ENCODE data around the gene IGSF21. TPM values are rescaled to one million over a fixed set of nuclear protein-coding genes. Genes with fewer than 3 reads are reported as not detected.

Gene IGSF21
- total RNA-seq, 2 experiments from 2014 or later, result not detected

DNA sequence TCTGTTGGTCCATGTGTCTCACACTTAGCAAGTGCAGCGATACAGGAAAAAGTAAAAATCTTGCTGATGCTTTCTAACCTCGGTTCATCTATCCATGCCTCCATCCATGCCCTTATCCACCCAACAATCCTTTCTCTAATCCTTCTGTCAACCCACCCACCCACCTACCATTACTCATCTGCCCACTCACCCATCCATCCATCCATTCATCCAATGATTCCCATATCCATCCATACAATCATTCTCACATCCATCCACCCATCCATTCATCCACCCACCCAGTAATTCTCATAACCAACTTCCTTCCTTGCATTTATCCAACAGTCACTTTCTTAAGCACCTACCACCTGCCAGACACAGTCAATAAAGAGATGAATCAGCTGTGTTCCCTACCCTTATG is 6.1 kb upstream of the IGSF21 start:
- no peak overlapping the region for H3K27ac Mint-ChIP-seq
- CTCF ChIA-PET, result no interaction called here
- ATAC-seq (ENCODE audit: poor library complexity) (no peak), DNase-seq (no peak)
- H3K9me3 Mint-ChIP-seq, result no peaks in the 10 kb centered on the region
- no peak overlapping the region for H3K4me3 ChIP-seq (ENCODE audit: low read length)
- H3K27me3 Mint-ChIP-seq, result peaks cover 76% of the 10 kb centered on the region
- peaks cover 9 to 37% of the 10 kb centered on the region in 2 experiments for H3K27me3 ChIP-seq (ENCODE audit: control insufficient read depth in 1 of 2, insufficient read depth in 2 of 2, low read length in 2 of 2)
- POLR2A ChIA-PET, result no interaction called here
- no peaks in the 10 kb centered on the region for H3K4me1 Mint-ChIP-seq (ENCODE audit: low read depth)
- no peaks in the 10 kb centered on the region for H3K9me3 ChIP-seq (ENCODE audit: control insufficient read depth in 1 of 2, insufficient read depth in 1 of 2, low read length in 2 of 2)
- no peak overlapping the region for H3K27ac ChIP-seq (ENCODE audit: low read depth in 1 of 2, low read length in 2 of 2)
- no peaks in the 10 kb centered on the region for H3K36me3 Mint-ChIP-seq (ENCODE audit: low read depth)
- TF ChIP-seq, protein P1, sequence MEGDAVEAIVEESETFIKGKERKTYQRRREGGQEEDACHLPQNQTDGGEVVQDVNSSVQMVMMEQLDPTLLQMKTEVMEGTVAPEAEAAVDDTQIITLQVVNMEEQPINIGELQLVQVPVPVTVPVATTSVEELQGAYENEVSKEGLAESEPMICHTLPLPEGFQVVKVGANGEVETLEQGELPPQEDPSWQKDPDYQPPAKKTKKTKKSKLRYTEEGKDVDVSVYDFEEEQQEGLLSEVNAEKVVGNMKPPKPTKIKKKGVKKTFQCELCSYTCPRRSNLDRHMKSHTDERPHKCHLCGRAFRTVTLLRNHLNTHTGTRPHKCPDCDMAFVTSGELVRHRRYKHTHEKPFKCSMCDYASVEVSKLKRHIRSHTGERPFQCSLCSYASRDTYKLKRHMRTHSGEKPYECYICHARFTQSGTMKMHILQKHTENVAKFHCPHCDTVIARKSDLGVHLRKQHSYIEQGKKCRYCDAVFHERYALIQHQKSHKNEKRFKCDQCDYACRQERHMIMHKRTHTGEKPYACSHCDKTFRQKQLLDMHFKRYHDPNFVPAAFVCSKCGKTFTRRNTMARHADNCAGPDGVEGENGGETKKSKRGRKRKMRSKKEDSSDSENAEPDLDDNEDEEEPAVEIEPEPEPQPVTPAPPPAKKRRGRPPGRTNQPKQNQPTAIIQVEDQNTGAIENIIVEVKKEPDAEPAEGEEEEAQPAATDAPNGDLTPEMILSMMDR (IDR thresholded peaks at IDR 0.05), result no peak
- intact Hi-C loops (cut with DNase I, micrococcal nuclease), result loop anchor here (2.0 to 5.0 kb wide), 4 partner anchors 114 to 609 kb away; no protein-coding TSS in a partner anchor
- H3K36me3 ChIP-seq (ENCODE audit: insufficient read depth, low read length), result no peaks in the 10 kb centered on the region
- no peaks in the 10 kb centered on the region for H3K4me1 ChIP-seq (ENCODE audit: insufficient read depth, low read length)
- no peak overlapping the region for H3K4me3 Mint-ChIP-seq

DNA sequence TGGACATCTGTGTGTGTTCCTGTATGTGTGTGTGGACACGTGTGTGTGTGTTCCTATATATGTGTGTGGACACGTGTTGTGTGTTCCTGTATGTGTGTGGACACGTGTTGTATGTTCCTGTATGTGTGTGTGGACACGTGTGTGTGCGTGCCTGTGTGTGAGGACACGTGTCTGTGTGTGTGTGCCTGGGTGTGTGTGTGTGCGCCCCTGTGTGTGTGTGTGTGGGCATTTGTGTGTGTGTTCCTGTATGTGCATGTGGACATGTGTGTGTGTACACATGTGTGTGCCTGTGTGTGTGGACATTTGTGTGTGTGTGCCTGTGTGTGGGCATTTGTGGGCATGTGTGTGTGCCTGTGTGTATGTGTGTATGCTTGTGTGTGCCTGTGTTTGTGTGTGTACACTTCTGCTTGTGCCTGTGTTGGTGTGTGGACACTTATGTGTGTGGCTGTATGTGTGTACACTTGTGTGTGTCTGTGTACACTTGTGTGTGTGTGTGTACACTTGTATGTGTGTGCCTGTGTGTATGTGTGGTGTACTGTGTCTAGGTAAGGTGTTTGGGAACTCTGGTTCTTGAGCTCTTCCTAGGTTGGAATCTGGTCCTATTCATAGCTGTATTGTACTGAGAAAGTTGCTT is 3.7 kb upstream of the IGSF21 start:
- POLR2A ChIA-PET, result no interaction called here
- H3K36me3 Mint-ChIP-seq (ENCODE audit: low read depth), result no peaks in the 10 kb centered on the region

DNA sequence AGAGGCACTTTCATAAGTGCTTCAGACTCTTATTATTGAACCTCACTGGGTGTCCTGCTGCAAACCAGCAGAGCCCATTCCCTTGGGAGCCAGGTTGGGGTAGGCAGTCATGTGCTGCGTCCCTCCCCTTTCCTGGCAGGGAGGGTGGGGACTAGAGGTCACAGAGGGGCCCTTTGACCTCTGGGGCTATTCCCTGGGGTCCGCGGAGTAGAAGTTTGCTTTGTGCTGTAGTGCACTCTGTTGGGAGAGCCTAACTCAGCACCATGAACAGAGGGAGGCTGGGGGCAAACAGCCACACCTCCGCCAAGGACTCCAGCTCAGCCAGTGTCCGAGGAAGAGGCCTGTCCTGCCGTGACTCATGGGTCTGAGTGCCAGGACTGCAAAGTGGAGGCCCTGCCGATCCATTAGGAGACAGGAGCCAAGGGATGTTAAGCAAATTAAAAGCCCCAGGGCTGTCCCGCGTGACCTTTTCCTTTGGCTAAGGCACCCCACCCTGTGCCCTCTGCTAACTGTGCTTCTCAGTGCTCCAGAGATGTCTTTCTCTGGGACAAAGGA is 3.0 kb upstream of the IGSF21 start:
- Mint-ChIP-seq H3K4me1 (ENCODE audit: low read depth) (no peaks in the 10 kb centered on the region), H3K36me3 (ENCODE audit: low read depth) (no peaks in the 10 kb centered on the region), H3K27me3 (peaks cover 81% of the 10 kb centered on the region), H3K27ac (no peak overlapping the region), H3K4me3 (no peak overlapping the region), H3K9me3 (no peaks in the 10 kb centered on the region)
- POLR2A ChIA-PET, result no interaction called here
- Histone ChIP-seq H3K9me3 (ENCODE audit: control insufficient read depth in 1 of 2, insufficient read depth in 1 of 2, low read length in 2 of 2) (no peaks in the 10 kb centered on the region), H3K36me3 (ENCODE audit: insufficient read depth, low read length) (no peaks in the 10 kb centered on the region), H3K27me3 (ENCODE audit: control insufficient read depth in 1 of 2, insufficient read depth in 2 of 2, low read length in 2 of 2) (peaks cover 23 to 58% of the 10 kb centered on the region in 2 experiments), H3K4me3 (ENCODE audit: low read length) (no peak overlapping the region), H3K4me1 (ENCODE audit: insufficient read depth, low read length) (no peaks in the 10 kb centered on the region), H3K27ac (ENCODE audit: low read depth in 1 of 2, low read length in 2 of 2) (no peak overlapping the region)
- CTCF ChIA-PET, result no interaction called here
- intact Hi-C loops (cut with DNase I, micrococcal nuclease), result loop anchor here in 1 of 2 experiments (5.0 kb wide), 2 partner anchors 117 to 612 kb away; no protein-coding TSS in a partner anchor
- ATAC-seq (ENCODE audit: poor library complexity) (no peak), DNase-seq (no peak)
- TF ChIP-seq, protein P1 (IDR thresholded peaks at IDR 0.05), result no peak

More for the DNA sequence above, 3.7 kb upstream of the IGSF21 start:
- no peak overlapping the region for H3K4me3 Mint-ChIP-seq
- CTCF ChIA-PET, result no interaction called here
- intact Hi-C loops (cut with DNase I, micrococcal nuclease), result loop anchor here in 1 of 2 experiments (5.0 kb wide), 2 partner anchors 117 to 612 kb away; no protein-coding TSS in a partner anchor
- no peak overlapping the region for H3K27ac Mint-ChIP-seq
- Histone ChIP-seq H3K27ac (ENCODE audit: low read depth in 1 of 2, low read length in 2 of 2) (no peak overlapping the region), H3K4me1 (ENCODE audit: insufficient read depth, low read length) (no peaks in the 10 kb centered on the region), H3K36me3 (ENCODE audit: insufficient read depth, low read length) (no peaks in the 10 kb centered on the region), H3K27me3 (ENCODE audit: control insufficient read depth in 1 of 2, insufficient read depth in 2 of 2, low read length in 2 of 2) (peaks cover 17 to 50% of the 10 kb centered on the region in 2 experiments), H3K4me3 (ENCODE audit: low read length) (no peak overlapping the region), H3K9me3 (ENCODE audit: control insufficient read depth in 1 of 2, insufficient read depth in 1 of 2, low read length in 2 of 2) (no peaks in the 10 kb centered on the region)
- H3K4me1 Mint-ChIP-seq (ENCODE audit: low read depth), result no peaks in the 10 kb centered on the region
- ATAC-seq (ENCODE audit: poor library complexity), result no peak
- DNase-seq, result no peak
- no peaks in the 10 kb centered on the region for H3K9me3 Mint-ChIP-seq
- peaks cover 83% of the 10 kb centered on the region for H3K27me3 Mint-ChIP-seq
- TF ChIP-seq, protein P1 (IDR thresholded peaks at IDR 0.05), result no peak

Data from CD4-positive, alpha-beta T cell (primary cell).